ENCODE data around the gene EXOC4.

GRCh38 chr7:133401225-133401624, 148.3 kb downstream of the EXOC4 start:
- no peak for TF ChIP-seq CTCF (IDR thresholded peaks at IDR 0.05)
- TF ChIP-seq POLR2A (IDR thresholded peaks at IDR 0.05), result no peak
